ENCODE results near the gene NFATC4. TPM values are rescaled to one million over a fixed set of nuclear protein-coding genes. Genes with fewer than 3 reads are reported as not detected.

NFATC4 gene
- total and polyA plus RNA-seq, 2 experiments from 2014 or later: 20.9 to 26.6 TPM

DNA sequence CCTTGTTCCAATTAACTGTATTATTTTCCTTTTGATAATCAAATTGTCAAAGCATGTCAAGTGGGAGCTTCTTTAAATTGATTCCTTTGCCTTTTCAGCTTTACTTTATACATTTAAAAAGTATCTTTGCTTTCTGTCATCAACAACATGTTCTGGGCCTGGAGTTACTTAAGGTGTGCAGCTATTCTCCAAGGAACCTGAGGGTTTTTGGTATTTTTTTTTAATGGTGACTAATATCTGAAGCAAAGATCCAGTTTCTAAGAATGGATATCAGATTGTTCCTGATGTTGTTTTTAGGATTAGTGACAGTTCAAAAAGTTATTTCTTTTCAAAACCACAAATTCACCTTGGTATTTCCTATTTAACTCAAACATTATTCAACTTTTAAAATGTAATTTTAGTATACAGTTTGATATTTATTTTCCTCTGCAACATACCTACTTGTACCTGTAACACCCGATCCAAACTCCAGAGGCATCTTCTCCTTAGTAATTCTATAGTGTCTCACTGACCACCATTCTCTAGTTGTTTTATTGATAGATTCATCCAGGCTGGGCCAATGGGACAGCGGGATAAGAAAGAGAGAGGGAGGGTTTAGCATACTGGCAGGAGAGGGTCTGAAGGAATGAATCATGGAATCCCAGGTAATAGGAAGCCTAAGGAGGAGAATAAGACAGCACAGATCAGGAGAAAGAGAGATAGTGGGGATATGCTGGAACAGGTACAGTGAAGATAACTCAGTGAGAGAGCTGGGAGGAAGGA lies 58.3 kb downstream of the NFATC4 start (continued):
- TF ChIP-seq, protein P1, sequence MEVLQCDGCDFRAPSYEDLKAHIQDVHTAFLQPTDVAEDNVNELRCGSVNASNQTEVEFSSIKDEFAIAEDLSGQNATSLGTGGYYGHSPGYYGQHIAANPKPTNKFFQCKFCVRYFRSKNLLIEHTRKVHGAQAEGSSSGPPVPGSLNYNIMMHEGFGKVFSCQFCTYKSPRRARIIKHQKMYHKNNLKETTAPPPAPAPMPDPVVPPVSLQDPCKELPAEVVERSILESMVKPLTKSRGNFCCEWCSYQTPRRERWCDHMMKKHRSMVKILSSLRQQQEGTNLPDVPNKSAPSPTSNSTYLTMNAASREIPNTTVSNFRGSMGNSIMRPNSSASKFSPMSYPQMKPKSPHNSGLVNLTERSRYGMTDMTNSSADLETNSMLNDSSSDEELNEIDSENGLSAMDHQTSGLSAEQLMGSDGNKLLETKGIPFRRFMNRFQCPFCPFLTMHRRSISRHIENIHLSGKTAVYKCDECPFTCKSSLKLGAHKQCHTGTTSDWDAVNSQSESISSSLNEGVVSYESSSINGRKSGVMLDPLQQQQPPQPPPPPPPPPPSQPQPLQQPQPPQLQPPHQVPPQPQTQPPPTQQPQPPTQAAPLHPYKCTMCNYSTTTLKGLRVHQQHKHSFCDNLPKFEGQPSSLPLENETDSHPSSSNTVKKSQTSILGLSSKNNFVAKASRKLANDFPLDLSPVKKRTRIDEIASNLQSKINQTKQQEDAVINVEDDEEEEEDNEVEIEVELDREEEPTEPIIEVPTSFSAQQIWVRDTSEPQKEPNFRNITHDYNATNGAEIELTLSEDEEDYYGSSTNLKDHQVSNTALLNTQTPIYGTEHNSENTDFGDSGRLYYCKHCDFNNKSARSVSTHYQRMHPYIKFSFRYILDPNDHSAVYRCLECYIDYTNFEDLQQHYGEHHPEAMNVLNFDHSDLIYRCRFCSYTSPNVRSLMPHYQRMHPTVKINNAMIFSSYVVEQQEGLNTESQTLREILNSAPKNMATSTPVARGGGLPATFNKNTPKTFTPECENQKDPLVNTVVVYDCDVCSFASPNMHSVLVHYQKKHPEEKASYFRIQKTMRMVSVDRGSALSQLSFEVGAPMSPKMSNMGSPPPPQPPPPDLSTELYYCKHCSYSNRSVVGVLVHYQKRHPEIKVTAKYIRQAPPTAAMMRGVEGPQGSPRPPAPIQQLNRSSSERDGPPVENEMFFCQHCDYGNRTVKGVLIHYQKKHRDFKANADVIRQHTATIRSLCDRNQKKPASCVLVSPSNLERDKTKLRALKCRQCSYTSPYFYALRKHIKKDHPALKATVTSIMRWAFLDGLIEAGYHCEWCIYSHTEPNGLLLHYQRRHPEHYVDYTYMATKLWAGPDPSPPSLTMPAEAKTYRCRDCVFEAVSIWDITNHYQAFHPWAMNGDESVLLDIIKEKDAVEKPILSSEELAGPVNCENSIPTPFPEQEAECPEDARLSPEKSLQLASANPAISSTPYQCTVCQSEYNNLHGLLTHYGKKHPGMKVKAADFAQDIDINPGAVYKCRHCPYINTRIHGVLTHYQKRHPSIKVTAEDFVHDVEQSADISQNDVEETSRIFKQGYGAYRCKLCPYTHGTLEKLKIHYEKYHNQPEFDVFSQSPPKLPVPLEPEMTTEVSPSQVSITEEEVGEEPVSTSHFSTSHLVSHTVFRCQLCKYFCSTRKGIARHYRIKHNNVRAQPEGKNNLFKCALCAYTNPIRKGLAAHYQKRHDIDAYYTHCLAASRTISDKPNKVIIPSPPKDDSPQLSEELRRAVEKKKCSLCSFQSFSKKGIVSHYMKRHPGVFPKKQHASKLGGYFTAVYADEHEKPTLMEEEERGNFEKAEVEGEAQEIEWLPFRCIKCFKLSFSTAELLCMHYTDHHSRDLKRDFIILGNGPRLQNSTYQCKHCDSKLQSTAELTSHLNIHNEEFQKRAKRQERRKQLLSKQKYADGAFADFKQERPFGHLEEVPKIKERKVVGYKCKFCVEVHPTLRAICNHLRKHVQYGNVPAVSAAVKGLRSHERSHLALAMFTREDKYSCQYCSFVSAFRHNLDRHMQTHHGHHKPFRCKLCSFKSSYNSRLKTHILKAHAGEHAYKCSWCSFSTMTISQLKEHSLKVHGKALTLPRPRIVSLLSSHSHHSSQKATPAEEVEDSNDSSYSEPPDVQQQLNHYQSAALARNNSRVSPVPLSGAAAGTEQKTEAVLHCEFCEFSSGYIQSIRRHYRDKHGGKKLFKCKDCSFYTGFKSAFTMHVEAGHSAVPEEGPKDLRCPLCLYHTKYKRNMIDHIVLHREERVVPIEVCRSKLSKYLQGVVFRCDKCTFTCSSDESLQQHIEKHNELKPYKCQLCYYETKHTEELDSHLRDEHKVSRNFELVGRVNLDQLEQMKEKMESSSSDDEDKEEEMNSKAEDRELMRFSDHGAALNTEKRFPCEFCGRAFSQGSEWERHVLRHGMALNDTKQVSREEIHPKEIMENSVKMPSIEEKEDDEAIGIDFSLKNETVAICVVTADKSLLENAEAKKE (CRISPR knock-in tag; IDR thresholded peaks at IDR 0.05): no peak
- TF ChIP-seq ZNF331 (CRISPR knock-in tag; IDR thresholded peaks at IDR 0.05; ENCODE audit: low read depth) (no peak), STAT1 (IDR thresholded peaks at IDR 0.05; ENCODE audit: unreplicated experiment) (no peak), EZH2phosphoT487 (IDR thresholded peaks at IDR 0.05; ENCODE audit: unreplicated experiment) (no peak), ZNF114 (CRISPR knock-in tag; IDR thresholded peaks at IDR 0.05) (no peak), POLR2AphosphoS5 (IDR thresholded peaks at IDR 0.05; ENCODE audit: low read depth) (no peak)
- TF ChIP-seq, protein P2, sequence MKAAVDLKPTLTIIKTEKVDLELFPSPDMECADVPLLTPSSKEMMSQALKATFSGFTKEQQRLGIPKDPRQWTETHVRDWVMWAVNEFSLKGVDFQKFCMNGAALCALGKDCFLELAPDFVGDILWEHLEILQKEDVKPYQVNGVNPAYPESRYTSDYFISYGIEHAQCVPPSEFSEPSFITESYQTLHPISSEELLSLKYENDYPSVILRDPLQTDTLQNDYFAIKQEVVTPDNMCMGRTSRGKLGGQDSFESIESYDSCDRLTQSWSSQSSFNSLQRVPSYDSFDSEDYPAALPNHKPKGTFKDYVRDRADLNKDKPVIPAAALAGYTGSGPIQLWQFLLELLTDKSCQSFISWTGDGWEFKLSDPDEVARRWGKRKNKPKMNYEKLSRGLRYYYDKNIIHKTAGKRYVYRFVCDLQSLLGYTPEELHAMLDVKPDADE (IDR thresholded peaks at IDR 0.05): no peak

All from GM23338 (cell line).